Kidney epithelial cell (primary cell): ENCODE data around the gene WNT4. TPM values are rescaled to one million over a fixed set of nuclear protein-coding genes. Genes with fewer than 3 reads are reported as not detected.

Source experiments
- DNase-seq: peaks from one replicate; pipeline ENCODE4 v3.0.0-alpha.2; 2010; ENCODE audit warnings: low read depth
- H3K27me3 ChIP-seq: 2 replicates; pipeline ENCODE4 v1.6.0; 2011; ENCODE audit warnings: low read length; ENCODE audit not compliant: control insufficient read depth, insufficient read depth
- H3K36me3 ChIP-seq: 2 replicates; pipeline ENCODE4 v1.5.1; 2011; ENCODE audit warnings: low read length; ENCODE audit not compliant: control insufficient read depth, insufficient read depth
- H3K4me3 ChIP-seq: 2 replicates; pipeline ENCODE4 v1.5.1; 2011; ENCODE audit warnings: low read depth, mild to moderate bottlenecking, control low read depth, low read length
- total RNA-seq: library from RNA; depleted of rRNA; stranded (reverse); fragments of >200 nt; gene quantifications from 2 replicates; pipeline ENCODE4 v1.2.3, GENCODE V29; 2015
- TF ChIP-seq, protein P1 (sequence below): IDR thresholded peaks from 2 replicates; pipeline ENCODE4 v1.5.1; 2011; ENCODE audit warnings: mild to moderate bottlenecking, moderate library complexity, low read length, control low read depth, inconsistent platforms; ENCODE audit not compliant: insufficient read depth, poor library complexity, severe bottlenecking

The WNT4 gene
- total RNA-seq, 1 donor from 2014 or later, result 0.58 TPM

DNA sequence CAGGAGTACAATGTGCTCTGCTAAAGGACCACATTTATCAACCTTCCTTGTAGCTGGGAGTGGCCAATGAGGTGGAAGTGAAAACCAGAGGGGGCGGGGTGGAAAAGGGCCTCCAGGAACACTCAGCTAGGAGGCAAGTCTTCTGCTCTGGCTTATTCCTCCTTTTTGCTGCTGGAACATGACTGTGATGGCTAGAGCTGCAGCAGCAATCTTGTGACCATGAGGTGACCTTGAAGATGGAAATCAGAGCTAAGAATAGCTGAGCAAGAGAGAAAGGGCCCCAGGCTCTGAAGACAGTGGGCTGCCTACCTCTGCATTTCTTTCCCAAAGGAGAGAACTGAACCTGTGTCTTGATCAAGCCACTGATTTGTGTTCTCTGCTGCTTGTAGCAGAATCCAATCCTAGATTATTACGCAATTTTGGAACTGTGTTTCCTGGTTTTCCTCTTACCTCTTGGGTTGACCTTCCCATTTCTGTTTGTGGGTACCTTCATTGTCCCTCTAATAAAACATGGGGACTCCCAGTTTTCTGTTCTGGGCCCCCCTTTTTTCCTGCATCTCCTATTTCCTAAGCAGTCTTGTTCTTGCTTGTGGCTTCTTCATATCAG lies 36.4 kb upstream of the WNT4 start:
- H3K4me3 ChIP-seq, result no peak overlapping the region
- TF ChIP-seq, protein P1, sequence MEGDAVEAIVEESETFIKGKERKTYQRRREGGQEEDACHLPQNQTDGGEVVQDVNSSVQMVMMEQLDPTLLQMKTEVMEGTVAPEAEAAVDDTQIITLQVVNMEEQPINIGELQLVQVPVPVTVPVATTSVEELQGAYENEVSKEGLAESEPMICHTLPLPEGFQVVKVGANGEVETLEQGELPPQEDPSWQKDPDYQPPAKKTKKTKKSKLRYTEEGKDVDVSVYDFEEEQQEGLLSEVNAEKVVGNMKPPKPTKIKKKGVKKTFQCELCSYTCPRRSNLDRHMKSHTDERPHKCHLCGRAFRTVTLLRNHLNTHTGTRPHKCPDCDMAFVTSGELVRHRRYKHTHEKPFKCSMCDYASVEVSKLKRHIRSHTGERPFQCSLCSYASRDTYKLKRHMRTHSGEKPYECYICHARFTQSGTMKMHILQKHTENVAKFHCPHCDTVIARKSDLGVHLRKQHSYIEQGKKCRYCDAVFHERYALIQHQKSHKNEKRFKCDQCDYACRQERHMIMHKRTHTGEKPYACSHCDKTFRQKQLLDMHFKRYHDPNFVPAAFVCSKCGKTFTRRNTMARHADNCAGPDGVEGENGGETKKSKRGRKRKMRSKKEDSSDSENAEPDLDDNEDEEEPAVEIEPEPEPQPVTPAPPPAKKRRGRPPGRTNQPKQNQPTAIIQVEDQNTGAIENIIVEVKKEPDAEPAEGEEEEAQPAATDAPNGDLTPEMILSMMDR, result no peak
- peaks cover 4% of the 10 kb centered on the region for H3K27me3 ChIP-seq
- no peaks in the 10 kb centered on the region for H3K36me3 ChIP-seq
- DNase-seq, result no peak

DNA sequence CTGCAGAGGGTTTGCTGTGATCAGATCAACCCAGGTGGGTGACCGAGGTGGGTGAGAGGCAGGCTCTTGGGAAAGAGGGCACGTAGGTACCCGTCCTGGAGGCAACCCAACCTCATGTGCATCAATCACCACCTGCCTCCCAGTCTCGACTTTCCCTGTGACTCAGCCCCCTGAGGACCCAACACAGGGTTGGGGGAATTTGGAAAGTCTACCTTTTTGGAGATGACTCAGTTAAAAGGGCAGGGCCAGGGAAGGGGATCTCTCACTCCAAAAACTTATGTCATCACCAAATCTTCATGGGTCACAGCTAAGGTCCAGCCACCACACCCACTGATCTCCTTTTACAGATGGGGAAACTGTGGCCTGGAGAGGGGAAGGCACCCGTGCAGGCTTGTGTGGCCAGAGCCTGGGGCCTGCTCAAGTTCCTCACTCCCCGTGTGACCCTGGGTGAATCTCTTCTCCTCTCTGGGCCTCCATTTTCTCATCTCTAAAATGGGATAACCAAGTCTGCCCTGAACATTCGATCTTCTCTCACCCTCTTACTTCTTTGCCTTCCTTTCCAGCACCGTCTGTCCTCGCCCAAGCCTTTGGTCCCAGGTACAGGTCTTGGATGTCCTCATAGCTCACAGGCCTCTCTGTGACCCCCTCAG lies 34.6 kb upstream of the WNT4 start:
- TF ChIP-seq, protein P1, result no peak
- no peak for DNase-seq
- Histone ChIP-seq H3K36me3 (no peaks in the 10 kb centered on the region), H3K4me3 (no peak overlapping the region), H3K27me3 (no peaks in the 10 kb centered on the region)

DNA sequence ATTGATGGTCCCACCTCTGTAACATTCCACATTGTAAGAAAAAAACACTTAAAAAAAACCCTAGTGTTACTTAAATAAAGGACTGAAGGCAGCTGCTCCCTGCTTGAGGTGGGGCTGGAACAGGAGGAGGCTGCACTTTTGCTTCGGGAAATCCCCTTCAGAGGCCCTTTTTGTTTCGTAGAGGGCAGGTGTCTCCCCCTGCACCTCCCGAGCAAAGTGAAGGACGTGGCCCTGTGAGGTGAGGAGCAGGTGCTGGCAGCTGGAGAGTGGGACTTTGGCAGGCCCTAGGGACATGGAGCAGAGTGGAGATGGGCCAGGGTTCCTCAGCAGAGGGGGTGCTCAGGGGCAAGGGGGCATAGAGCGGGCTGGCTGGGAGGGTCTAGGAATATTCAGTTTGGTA lies 33.4 kb upstream of the WNT4 start:
- no peak for DNase-seq
- peaks cover 3% of the 10 kb centered on the region for H3K27me3 ChIP-seq
- no peaks in the 10 kb centered on the region for H3K36me3 ChIP-seq
- H3K4me3 ChIP-seq, result no peak overlapping the region
- TF ChIP-seq, protein P1, result no peak

DNA sequence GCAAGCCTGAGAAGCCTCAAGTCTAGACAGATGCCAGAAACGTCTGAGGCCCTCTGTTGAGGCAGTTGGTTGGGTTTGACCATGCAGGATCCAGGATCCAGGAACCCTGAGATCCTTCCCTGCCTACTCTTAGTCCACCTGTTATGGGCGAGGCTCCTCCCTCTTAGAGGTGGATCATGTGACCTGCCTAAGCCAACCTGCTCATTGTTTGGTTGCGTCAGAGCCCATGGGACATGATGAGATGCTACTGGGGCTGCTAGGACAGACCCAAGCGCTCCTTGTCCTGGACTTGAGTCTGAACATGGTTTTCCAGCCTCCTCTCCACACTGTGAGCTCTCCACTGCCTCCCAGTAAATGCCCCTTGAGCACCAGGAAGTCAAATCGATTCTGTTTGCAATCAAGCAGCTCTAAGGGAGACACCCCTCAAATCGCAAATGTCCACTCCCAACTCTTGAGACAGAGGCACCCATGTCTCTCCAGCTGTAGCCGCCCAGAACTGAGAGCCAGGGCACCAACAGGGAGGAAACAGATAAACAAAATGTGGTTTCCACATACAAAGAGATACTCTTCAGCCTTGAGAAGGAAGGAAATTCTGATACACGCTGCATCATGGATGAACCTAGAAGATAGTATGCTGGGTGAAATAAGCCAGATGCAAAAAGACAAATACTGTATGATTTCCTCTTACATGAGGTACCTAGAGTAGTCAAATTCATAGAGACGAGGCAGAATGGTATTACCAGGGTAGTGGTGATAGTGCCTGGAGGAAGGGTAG lies 31.7 kb upstream of the WNT4 start:
- peaks cover 3% of the 10 kb centered on the region for H3K27me3 ChIP-seq

DNA sequence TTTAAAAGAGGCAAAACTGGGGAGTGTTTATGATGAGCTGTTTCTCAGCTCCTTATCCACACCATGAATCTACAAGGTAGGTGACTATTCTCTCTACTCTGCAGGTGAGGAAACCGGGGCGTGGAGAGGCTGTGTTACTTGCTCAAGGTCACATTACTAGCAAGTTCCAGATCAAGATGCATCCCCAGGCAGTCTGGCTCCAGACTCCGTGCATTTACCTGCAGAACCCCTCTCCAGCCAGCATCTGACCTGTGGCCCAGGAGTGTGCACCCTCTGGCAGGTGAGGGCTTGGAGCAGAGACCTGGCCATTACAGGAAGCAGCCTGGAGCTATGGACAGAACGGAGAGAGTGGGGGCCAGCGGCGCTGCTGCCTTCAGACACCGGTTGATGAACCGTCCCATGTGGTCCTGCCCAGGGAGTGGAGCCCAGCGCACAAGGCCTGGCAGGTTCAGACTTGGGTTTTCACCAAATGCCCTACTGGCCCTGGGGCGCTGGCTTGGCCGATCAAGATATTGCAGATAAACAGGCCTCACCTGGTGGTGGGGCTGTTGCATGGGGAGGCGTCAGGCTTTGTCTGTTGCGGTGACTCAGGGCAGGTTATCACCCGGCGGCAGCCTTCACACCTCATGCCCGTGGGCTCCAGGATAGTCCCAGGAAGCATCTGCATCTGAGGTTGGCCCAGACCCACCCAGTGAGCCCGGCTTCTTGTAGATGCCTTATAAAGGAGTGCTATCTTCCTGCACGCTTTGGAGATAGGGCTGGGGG lies 29.2 kb upstream of the WNT4 start:
- no peaks in the 10 kb centered on the region for H3K36me3 ChIP-seq
- H3K27me3 ChIP-seq, result peaks cover 3% of the 10 kb centered on the region
- TF ChIP-seq, protein P1, result no peak
- H3K4me3 ChIP-seq, result no peak overlapping the region
- DNase-seq, result no peak

More for the DNA sequence above, 31.7 kb upstream of the WNT4 start:
- no peaks in the 10 kb centered on the region for H3K36me3 ChIP-seq
- TF ChIP-seq, protein P1, result no peak
- DNase-seq, result no peak
- no peak overlapping the region for H3K4me3 ChIP-seq
